Erythroblast (primary cell): ENCODE results near the gene SPAG16.

Experiments used
- GATA1 ChIP-seq: IDR thresholded peaks from 2 replicates; pipeline ENCODE4 v1.6.1; 2011; ENCODE audit warnings: low read depth, mild to moderate bottlenecking, control low read depth, low read length, moderate library complexity
- POLR2A ChIP-seq: IDR thresholded peaks from 2 replicates; pipeline ENCODE4 v1.6.1; 2011; ENCODE audit warnings: mild to moderate bottlenecking, low read length

DNA sequence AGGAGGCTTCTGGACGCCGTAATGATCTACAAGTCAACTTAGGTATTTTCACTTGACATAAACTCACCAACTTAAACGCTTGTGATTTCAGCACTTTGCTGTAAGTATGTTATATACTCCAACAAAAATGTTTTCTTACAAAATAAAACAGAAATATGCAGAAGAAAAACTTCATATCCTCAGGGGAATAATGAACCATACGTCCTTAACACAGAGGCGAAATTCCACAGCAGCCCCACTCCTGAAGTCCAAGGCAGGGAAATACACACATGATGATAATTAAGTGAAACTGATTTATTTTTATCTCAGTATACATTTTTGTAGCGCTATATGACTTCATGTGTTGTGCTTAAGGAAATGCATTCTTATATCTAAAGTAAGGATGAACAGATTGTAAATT is 791.2 kb downstream of the SPAG16 start:
- no peak for TF ChIP-seq POLR2A
- no peak for TF ChIP-seq GATA1
